Mesothelial cell of epicardium (in vitro differentiated cells): ENCODE data around the gene TSC1. TPM values are rescaled to one million over a fixed set of nuclear protein-coding genes. Genes with fewer than 3 reads are reported as not detected.

Source experiments
- DNase-seq, 2 experiments: peaks; one replicate each; pipeline ENCODE4 v3.0.0; 2021; ENCODE audit warnings: low spot score in 2 of 2; ENCODE audit not compliant: unreplicated experiment in 2 of 2
- H3K27ac Mint-ChIP-seq: 2 replicates; pipeline ENCODE4 v1.8.0; 2021; ENCODE audit warnings: mixed read lengths
- H3K27me3 Mint-ChIP-seq: 2 replicates; pipeline ENCODE4 v1.8.0; 2021; ENCODE audit warnings: low read depth, mixed read lengths
- H3K36me3 Mint-ChIP-seq: 2 replicates; pipeline ENCODE4 v1.8.0; 2021; ENCODE audit warnings: mixed read lengths
- H3K4me1 Mint-ChIP-seq: 2 replicates; pipeline ENCODE4 v1.8.0; 2021; ENCODE audit warnings: mixed read lengths
- H3K4me3 Mint-ChIP-seq: 2 replicates; pipeline ENCODE4 v1.8.0; 2021; ENCODE audit warnings: mild to moderate bottlenecking, moderate library complexity, mixed read lengths
- H3K9me3 Mint-ChIP-seq: 2 replicates; pipeline ENCODE4 v1.8.0; 2021; ENCODE audit warnings: mixed read lengths
- total RNA-seq: library from RNA; stranded (reverse); gene quantifications from 3 replicates; pipeline ENCODE4 v1.2.1, GENCODE V29; 2021
- TF ChIP-seq, protein P1 (sequence below): fragments of 200-600 bp; sonication (generic); IDR thresholded peaks from one replicate; pipeline ENCODE4 v1.5.0; 2021; ENCODE audit warnings: antibody characterized with exemption; ENCODE audit not compliant: unreplicated experiment

The TSC1 gene
- total RNA-seq, 1 donor from 2014 or later: 68.5 TPM

DNA sequence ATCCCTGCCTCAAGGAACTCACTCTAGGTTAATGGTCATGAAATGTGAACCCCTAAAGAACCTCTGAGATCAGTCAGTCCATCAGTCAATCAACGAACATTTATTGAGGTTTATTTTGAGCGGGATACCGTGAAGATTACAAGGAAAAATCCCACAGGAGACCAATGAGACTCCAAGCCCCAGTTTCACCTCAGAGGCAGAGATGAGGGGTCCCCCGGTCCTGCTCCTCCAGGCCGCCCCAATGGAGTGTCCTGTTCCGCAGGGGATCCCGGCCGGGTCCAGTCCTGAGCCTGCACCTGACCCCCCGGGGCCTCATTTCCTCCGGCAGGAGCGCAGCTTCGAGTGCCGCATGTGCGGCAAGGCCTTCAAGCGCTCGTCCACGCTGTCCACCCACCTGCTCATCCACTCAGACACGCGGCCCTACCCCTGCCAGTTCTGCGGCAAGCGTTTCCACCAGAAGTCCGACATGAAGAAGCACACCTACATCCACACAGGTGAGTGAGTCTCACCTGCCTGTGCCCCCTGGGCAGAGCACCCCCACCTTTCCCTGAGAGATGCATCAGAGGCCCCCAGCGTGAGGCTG, 45.1 kb upstream of the TSC1 start:
- H3K27me3 Mint-ChIP-seq: peaks cover 14% of the 10 kb centered on the region
- no peaks in the 10 kb centered on the region for H3K36me3 Mint-ChIP-seq
- DNase-seq: no peak
- peaks cover 8% of the 10 kb centered on the region for H3K4me1 Mint-ChIP-seq
- H3K4me3 Mint-ChIP-seq: no peak overlapping the region
- TF ChIP-seq, protein P1, sequence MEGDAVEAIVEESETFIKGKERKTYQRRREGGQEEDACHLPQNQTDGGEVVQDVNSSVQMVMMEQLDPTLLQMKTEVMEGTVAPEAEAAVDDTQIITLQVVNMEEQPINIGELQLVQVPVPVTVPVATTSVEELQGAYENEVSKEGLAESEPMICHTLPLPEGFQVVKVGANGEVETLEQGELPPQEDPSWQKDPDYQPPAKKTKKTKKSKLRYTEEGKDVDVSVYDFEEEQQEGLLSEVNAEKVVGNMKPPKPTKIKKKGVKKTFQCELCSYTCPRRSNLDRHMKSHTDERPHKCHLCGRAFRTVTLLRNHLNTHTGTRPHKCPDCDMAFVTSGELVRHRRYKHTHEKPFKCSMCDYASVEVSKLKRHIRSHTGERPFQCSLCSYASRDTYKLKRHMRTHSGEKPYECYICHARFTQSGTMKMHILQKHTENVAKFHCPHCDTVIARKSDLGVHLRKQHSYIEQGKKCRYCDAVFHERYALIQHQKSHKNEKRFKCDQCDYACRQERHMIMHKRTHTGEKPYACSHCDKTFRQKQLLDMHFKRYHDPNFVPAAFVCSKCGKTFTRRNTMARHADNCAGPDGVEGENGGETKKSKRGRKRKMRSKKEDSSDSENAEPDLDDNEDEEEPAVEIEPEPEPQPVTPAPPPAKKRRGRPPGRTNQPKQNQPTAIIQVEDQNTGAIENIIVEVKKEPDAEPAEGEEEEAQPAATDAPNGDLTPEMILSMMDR: no peak
- H3K27ac Mint-ChIP-seq: no peak overlapping the region
- no peaks in the 10 kb centered on the region for H3K9me3 Mint-ChIP-seq

DNA sequence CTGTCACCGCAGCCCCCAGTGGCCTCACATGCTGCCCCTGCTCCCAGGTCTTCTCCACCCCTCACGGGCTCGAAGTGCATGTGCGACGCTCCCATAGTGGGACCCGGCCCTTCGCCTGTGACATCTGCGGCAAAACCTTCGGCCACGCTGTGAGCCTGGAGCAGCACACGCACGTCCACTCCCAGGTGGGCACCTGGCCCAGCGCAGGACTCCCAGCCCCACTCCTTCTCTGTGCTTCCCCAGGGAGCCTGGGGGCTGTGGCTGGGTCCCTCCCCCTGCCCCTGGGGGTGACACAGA, 44.5 kb upstream of the TSC1 start:
- TF ChIP-seq, protein P1: no peak
- no peaks in the 10 kb centered on the region for H3K36me3 Mint-ChIP-seq
- H3K27ac Mint-ChIP-seq: no peak overlapping the region
- no peak overlapping the region for H3K4me3 Mint-ChIP-seq
- H3K9me3 Mint-ChIP-seq: no peaks in the 10 kb centered on the region
- H3K4me1 Mint-ChIP-seq: peaks cover 2% of the 10 kb centered on the region
- no peak for DNase-seq
- H3K27me3 Mint-ChIP-seq: peaks cover 14% of the 10 kb centered on the region

DNA sequence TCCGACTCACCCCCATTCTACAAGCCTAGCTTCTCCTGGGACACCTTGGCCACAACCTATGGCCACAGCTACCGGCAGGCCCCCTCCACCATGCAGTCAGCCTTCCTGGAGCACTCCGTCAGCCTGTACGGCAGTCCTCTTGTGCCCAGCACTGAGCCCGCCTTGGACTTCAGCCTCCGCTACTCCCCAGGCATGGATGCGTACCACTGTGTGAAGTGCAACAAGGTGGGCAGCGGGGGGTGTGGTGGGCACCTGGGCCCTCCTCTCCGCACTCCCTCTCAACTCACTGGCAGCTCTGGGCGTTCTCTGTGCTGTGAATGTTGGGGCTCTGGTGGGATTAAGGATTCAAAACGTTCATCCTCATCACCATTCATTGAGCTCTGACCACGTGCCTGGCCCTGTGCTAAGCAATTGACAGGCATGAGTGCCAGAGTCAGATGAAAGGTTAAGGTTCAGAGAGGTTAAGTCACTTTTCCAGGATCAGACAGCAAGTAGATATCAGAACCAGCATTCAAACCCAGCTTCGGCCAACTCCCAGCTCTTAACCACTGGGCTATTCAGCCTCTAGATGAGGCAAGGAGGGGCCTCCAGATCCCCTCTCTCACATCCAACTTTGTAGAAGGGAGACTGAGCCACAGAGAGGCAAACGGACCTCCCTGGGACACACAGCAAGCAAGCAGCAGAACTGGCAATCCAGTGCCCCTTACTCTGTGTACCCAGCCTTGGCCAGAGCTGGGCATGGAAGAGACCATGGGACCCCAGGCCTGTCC, 44.0 kb upstream of the TSC1 start:
- TF ChIP-seq, protein P1: no peak
- Mint-ChIP-seq H3K27ac (no peak overlapping the region), H3K27me3 (peaks cover 14% of the 10 kb centered on the region), H3K9me3 (no peaks in the 10 kb centered on the region), H3K4me1 (peaks cover 2% of the 10 kb centered on the region), H3K36me3 (no peaks in the 10 kb centered on the region), H3K4me3 (no peak overlapping the region)
- no peak for DNase-seq

DNA sequence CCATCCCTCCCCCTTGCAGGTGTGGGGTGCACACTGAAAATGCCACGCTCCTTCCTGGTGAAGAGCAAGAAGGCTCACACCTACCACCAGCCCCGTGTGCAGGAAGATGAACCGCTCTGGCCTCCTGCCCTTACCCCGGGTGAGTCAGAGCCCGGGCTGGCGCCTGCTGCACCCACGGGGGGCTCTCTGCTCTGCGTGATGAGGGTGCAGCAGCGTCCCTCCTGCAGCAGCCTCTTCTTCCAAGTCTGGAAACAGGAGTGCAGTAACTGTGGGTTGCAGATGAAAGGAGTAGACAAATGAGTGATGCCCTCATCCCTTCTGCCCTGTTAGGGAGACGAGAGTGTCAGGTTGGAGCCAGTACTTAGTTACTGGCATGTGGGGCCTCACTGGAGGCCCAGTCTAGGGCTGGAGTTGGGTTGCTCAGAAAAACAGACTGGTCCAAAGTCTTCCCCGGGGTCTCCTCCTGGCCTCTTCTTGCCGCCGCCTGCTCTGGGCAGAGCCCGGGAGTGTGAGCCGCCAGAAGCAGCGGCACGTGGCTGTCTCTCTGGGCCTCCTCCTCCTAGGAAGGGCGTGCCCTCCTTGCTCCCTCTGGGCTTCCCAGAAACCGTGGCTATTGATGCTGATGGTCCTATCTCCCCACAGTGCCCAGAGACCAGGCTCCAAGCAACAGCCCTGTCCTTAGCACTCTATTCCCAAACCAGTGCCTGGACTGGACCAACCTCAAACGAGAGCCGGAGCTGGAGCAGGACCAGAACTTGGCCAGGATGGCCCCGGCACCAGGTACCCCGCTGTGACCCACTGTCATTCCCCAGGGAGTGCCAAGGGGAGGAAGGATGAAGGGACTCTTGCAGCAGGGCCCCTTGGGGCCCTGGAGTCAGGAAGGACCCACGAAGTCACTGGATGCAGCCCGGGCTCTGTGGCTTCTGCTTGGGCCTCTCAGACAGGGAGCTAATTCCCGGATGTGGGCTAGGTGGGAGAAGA, 42.5 kb upstream of the TSC1 start:
- Mint-ChIP-seq H3K4me3 (no peak overlapping the region), H3K27me3 (peaks cover 17% of the 10 kb centered on the region), H3K36me3 (no peaks in the 10 kb centered on the region), H3K27ac (no peak overlapping the region), H3K4me1 (no peaks in the 10 kb centered on the region), H3K9me3 (no peaks in the 10 kb centered on the region)
- TF ChIP-seq, protein P1: no peak
- no peak for DNase-seq

DNA sequence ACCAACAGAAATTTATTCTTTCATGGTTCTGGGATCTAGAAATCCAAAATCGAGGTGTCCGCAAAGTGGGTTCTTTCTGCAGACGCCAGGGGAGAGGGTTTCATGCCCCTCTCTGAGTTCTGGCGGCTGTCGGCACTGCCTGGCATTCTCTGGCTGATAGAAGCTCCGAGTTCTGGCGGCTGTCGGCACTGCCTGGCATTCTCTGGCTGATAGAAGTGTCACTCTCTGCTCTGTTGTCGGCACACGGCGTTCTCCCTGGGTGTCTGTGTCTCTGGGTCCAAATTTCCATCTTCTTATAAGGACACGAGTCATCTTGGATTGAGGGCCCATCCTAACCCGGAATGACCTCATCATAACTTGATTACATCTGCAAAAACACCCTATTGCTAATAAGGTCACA, 41.7 kb upstream of the TSC1 start:
- TF ChIP-seq, protein P1: no peak
- Mint-ChIP-seq H3K27ac (no peak overlapping the region), H3K4me1 (no peaks in the 10 kb centered on the region), H3K4me3 (no peak overlapping the region), H3K9me3 (no peaks in the 10 kb centered on the region), H3K36me3 (no peaks in the 10 kb centered on the region), H3K27me3 (peaks cover 25% of the 10 kb centered on the region)
- no peak for DNase-seq
